Endothelial cell (in vitro differentiated cells): ENCODE measurements around the gene PPM1H. TPM values are rescaled to one million over a fixed set of nuclear protein-coding genes. Genes with fewer than 3 reads are reported as not detected.
A peak's percentile ranks its signal among the peaks of the same experiment; 100 is the strongest.

Experiments
- DNase-seq: peaks from one replicate; pipeline ENCODE4 v3.0.0; 2021; ENCODE audit warnings: low spot score
- H3K27ac Mint-ChIP-seq: one replicate; pipeline ENCODE4 v1.8.0; 2021; ENCODE audit warnings: mixed read lengths, inconsistent platforms; ENCODE audit not compliant: unreplicated experiment
- H3K27me3 Mint-ChIP-seq: one replicate; pipeline ENCODE4 v1.8.0; 2021; ENCODE audit warnings: mild to moderate bottlenecking, moderate library complexity, mixed read lengths, inconsistent platforms; ENCODE audit not compliant: unreplicated experiment
- H3K36me3 Mint-ChIP-seq: one replicate; pipeline ENCODE4 v1.8.0; 2021; ENCODE audit warnings: mild to moderate bottlenecking, low read depth, mixed read lengths, inconsistent platforms; ENCODE audit not compliant: unreplicated experiment
- H3K4me1 Mint-ChIP-seq: one replicate; pipeline ENCODE4 v1.8.0; 2021; ENCODE audit warnings: mild to moderate bottlenecking, mixed read lengths, inconsistent platforms; ENCODE audit not compliant: unreplicated experiment
- H3K4me3 Mint-ChIP-seq: one replicate; pipeline ENCODE4 v1.8.0; 2021; ENCODE audit warnings: mild to moderate bottlenecking, mixed read lengths, inconsistent platforms; ENCODE audit not compliant: unreplicated experiment
- H3K9me3 Mint-ChIP-seq: one replicate; pipeline ENCODE4 v1.8.0; 2021; ENCODE audit warnings: mixed read lengths, inconsistent platforms; ENCODE audit not compliant: unreplicated experiment
- total RNA-seq: library from RNA; stranded (reverse); fragmentation: NEBNext Ultra II Directional; extraction: Animal tissue kit (Norgen Biotek cat#: 25700); gene quantifications from one replicate; pipeline ENCODE4 v1.2.1, GENCODE V29; 2021; ENCODE audit not compliant: unreplicated experiment
- TF ChIP-seq, protein P1 (sequence below): fragments of 200-600 bp; sonication (generic); IDR thresholded peaks from one replicate; pipeline ENCODE4 v1.5.0; 2021; ENCODE audit warnings: antibody characterized with exemption; ENCODE audit not compliant: unreplicated experiment

Gene PPM1H
- total RNA-seq, 1 donor from 2014 or later = 71.8 TPM

- H3K4me1 Mint-ChIP-seq = peaks cover 25% of the 10 kb centered on the region
- H3K4me3 Mint-ChIP-seq = peak overlapping the region; percentile 94
- TF ChIP-seq, protein P1, sequence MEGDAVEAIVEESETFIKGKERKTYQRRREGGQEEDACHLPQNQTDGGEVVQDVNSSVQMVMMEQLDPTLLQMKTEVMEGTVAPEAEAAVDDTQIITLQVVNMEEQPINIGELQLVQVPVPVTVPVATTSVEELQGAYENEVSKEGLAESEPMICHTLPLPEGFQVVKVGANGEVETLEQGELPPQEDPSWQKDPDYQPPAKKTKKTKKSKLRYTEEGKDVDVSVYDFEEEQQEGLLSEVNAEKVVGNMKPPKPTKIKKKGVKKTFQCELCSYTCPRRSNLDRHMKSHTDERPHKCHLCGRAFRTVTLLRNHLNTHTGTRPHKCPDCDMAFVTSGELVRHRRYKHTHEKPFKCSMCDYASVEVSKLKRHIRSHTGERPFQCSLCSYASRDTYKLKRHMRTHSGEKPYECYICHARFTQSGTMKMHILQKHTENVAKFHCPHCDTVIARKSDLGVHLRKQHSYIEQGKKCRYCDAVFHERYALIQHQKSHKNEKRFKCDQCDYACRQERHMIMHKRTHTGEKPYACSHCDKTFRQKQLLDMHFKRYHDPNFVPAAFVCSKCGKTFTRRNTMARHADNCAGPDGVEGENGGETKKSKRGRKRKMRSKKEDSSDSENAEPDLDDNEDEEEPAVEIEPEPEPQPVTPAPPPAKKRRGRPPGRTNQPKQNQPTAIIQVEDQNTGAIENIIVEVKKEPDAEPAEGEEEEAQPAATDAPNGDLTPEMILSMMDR = no peak
- no peaks in the 10 kb centered on the region for H3K9me3 Mint-ChIP-seq
- DNase-seq = no peak
- H3K27me3 Mint-ChIP-seq = peaks cover 8% of the 10 kb centered on the region
- peak overlapping the region; percentile 87 for H3K27ac Mint-ChIP-seq
- H3K36me3 Mint-ChIP-seq = peaks cover 8% of the 10 kb centered on the region
Observed at GRCh38 chr12:62605981-62606380, 329.0 kb downstream of the PPM1H start.

- no peak for DNase-seq
- Mint-ChIP-seq H3K27ac (peak overlapping the region; percentile 70), H3K4me1 (peaks cover 25% of the 10 kb centered on the region), H3K36me3 (peaks cover 8% of the 10 kb centered on the region), H3K9me3 (no peaks in the 10 kb centered on the region), H3K27me3 (peaks cover 8% of the 10 kb centered on the region), H3K4me3 (peak overlapping the region; percentile 94)
- TF ChIP-seq, protein P1 = no peak
Observed at GRCh38 chr12:62604871-62605270, 330.1 kb downstream of the PPM1H start.

DNA sequence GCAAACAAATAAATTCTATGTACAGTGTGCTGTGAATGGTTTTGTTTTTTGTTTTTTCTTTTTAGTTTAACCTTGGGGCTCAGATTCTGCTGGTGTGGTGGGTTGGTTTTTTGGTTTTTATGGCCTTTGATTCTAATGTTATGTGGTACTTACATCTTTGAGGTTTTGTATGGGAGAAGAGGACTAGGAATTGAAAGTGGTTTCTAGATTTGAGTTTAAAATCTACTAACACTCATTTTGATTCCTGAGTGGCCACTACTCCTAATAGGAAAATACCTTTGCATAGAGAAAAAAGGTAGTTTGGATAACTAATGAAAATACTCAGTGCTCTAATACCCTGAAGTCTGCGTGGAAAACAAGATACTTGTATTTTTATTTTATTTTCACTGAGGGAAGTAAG is 330.6 kb downstream of the PPM1H start:
- peaks cover 25% of the 10 kb centered on the region for H3K4me1 Mint-ChIP-seq
- H3K4me3 Mint-ChIP-seq = peak overlapping the region; percentile 94

DNA sequence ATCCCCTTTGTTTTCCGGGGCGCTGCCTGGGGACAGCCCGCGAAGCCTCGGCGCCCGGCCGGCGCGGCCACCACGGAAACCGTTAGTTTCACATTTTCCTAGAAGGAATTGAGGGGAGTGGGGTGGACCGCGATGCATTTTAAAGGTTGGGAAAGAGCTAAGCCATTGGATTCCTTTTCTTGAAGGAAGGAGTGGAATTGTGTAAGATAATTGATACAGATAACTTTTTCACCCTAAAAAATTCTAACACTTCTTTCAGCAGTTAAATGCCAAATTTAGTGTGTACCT is 331.2 kb downstream of the PPM1H start:
- H3K4me3 Mint-ChIP-seq = peak overlapping the region; percentile 94
- no peak for DNase-seq
- no peaks in the 10 kb centered on the region for H3K9me3 Mint-ChIP-seq
- H3K27me3 Mint-ChIP-seq = peaks cover 8% of the 10 kb centered on the region
- H3K27ac Mint-ChIP-seq = peak overlapping the region; percentile 83
- H3K36me3 Mint-ChIP-seq = peaks cover 8% of the 10 kb centered on the region
- TF ChIP-seq, protein P1 = no peak
- H3K4me1 Mint-ChIP-seq = peaks cover 25% of the 10 kb centered on the region

More for the DNA sequence above, 330.6 kb downstream of the PPM1H start:
- peaks cover 8% of the 10 kb centered on the region for H3K36me3 Mint-ChIP-seq
- peaks cover 8% of the 10 kb centered on the region for H3K27me3 Mint-ChIP-seq
- H3K9me3 Mint-ChIP-seq = no peaks in the 10 kb centered on the region
- peak overlapping the region; percentile 83 for H3K27ac Mint-ChIP-seq
- DNase-seq = no peak
- TF ChIP-seq, protein P1 = no peak

- H3K4me1 Mint-ChIP-seq = peaks cover 25% of the 10 kb centered on the region
- peak; percentile 82 for DNase-seq
- peaks cover 8% of the 10 kb centered on the region for H3K36me3 Mint-ChIP-seq
- no peaks in the 10 kb centered on the region for H3K9me3 Mint-ChIP-seq
- H3K4me3 Mint-ChIP-seq = peak overlapping the region; percentile 94
- TF ChIP-seq, protein P1 = peak; percentile 40
- peaks cover 8% of the 10 kb centered on the region for H3K27me3 Mint-ChIP-seq
- H3K27ac Mint-ChIP-seq = peak overlapping the region; percentile 83
Observed at GRCh38 chr12:62603061-62603810, 331.7 kb downstream of the PPM1H start.
